Kidney epithelial cell (primary cell): Measurements from ENCODE around the gene E2F1. TPM values are rescaled to one million over a fixed set of nuclear protein-coding genes. Genes with fewer than 3 reads are reported as not detected.

Experiments used
- DNase-seq: peaks from one replicate; pipeline ENCODE4 v3.0.0-alpha.2; 2010; ENCODE audit warnings: low read depth
- H3K27me3 ChIP-seq: 2 replicates; pipeline ENCODE4 v1.6.0; 2011; ENCODE audit warnings: low read length; ENCODE audit not compliant: control insufficient read depth, insufficient read depth
- H3K36me3 ChIP-seq: 2 replicates; pipeline ENCODE4 v1.5.1; 2011; ENCODE audit warnings: low read length; ENCODE audit not compliant: control insufficient read depth, insufficient read depth
- H3K4me3 ChIP-seq: 2 replicates; pipeline ENCODE4 v1.5.1; 2011; ENCODE audit warnings: low read depth, mild to moderate bottlenecking, control low read depth, low read length
- CTCF ChIP-seq: IDR thresholded peaks from 2 replicates; pipeline ENCODE4 v1.5.1; 2011; ENCODE audit warnings: mild to moderate bottlenecking, moderate library complexity, low read length, control low read depth, inconsistent platforms; ENCODE audit not compliant: insufficient read depth, poor library complexity, severe bottlenecking
- total RNA-seq: library from RNA; depleted of rRNA; stranded (reverse); fragments of >200 nt; gene quantifications from 2 replicates; pipeline ENCODE4 v1.2.3, GENCODE V29; 2015

E2F1 gene
- total RNA-seq, 1 donor from 2014 or later, result 4.1 TPM

- no peak for DNase-seq
- TF ChIP-seq CTCF, result no peak
- H3K36me3 ChIP-seq, result no peaks in the 10 kb centered on the region
- H3K4me3 ChIP-seq, result no peak overlapping the region
- no peaks in the 10 kb centered on the region for H3K27me3 ChIP-seq
Measured at GRCh38 chr20:33660685-33661058, 25.5 kb downstream of the E2F1 start.

- Histone ChIP-seq H3K36me3 (no peaks in the 10 kb centered on the region), H3K27me3 (no peaks in the 10 kb centered on the region), H3K4me3 (no peak overlapping the region)
- TF ChIP-seq CTCF, result no peak
- DNase-seq, result no peak
Measured at GRCh38 chr20:33660035-33660684, 26.0 kb downstream of the E2F1 start.

- H3K36me3 ChIP-seq, result no peaks in the 10 kb centered on the region
- DNase-seq, result no peak
- no peak for TF ChIP-seq CTCF
- peaks cover 3% of the 10 kb centered on the region for H3K27me3 ChIP-seq
- no peak overlapping the region for H3K4me3 ChIP-seq
Measured at GRCh38 chr20:33659341-33660034, 26.7 kb downstream of the E2F1 start.

GRCh38 chr20:33658929-33659328 is 27.3 kb downstream of the E2F1 start:
- Histone ChIP-seq H3K4me3 (no peak overlapping the region), H3K27me3 (peaks cover 3% of the 10 kb centered on the region), H3K36me3 (no peaks in the 10 kb centered on the region)
- no peak for DNase-seq
- TF ChIP-seq CTCF, result no peak

GRCh38 chr20:33658510-33658909 is 27.7 kb downstream of the E2F1 start:
- DNase-seq, result no peak
- peaks cover 3% of the 10 kb centered on the region for H3K27me3 ChIP-seq
- TF ChIP-seq CTCF, result no peak
- H3K4me3 ChIP-seq, result no peak overlapping the region
- H3K36me3 ChIP-seq, result no peaks in the 10 kb centered on the region

- no peak for TF ChIP-seq CTCF
- no peak for DNase-seq
- Histone ChIP-seq H3K27me3 (peaks cover 3% of the 10 kb centered on the region), H3K4me3 (no peak overlapping the region), H3K36me3 (no peaks in the 10 kb centered on the region)
Measured at GRCh38 chr20:33657704-33658095, 28.5 kb downstream of the E2F1 start.
